Activated T-helper 9 cell treated with anti-CD3 and anti-CD28 coated beads, Interleukin-2, amount 50 U/mL, for 16 hours (primary cell): ENCODE results near the gene TXNDC9.
A peak's percentile ranks its signal among the peaks of the same experiment; 100 is the strongest.
"Not testable (repeated sequence)": the region's sequence is repeated elsewhere in the genome, so short reads cannot be mapped to it uniquely, and the experiment has no call there.

ENCODE experiments used
- DNase-seq: peaks from one replicate; pipeline ENCODE4 v3.0.0-alpha.2; 2020; ENCODE audit warnings: low read depth

Gene TXNDC9

GRCh38 chr2:99335911-99336803 is at the start of gene TXNDC9:
Gene TXNDC9 (minus strand): TSS chr2:99336333. CDS start chr2:99333210, 3,123 bp downstream.
- peak; percentile 97 for DNase-seq

GRCh38 chr2:99382143-99382542 is 46.0 kb upstream of the TXNDC9 start:
- no peak for DNase-seq

GRCh38 chr2:99380376-99381010 is 44.4 kb upstream of the TXNDC9 start:
- DNase-seq, result no peak

- no peak for DNase-seq
Observed at GRCh38 chr2:99377879-99378278, 41.7 kb upstream of the TXNDC9 start.

GRCh38 chr2:99376254-99376864 is 40.2 kb upstream of the TXNDC9 start:
- DNase-seq, result no peak

- no peak for DNase-seq
Observed at GRCh38 chr2:99374747-99375146, 38.6 kb upstream of the TXNDC9 start.

GRCh38 chr2:99373144-99373543 is 37.0 kb upstream of the TXNDC9 start:
- DNase-seq, result no peak

- not testable (repeated sequence) for DNase-seq
Observed at GRCh38 chr2:99368854-99369253, 32.7 kb upstream of the TXNDC9 start.

GRCh38 chr2:99365661-99366060 is 29.5 kb upstream of the TXNDC9 start:
- DNase-seq, result no peak

- no peak for DNase-seq
Observed at GRCh38 chr2:99356853-99357252, 20.7 kb upstream of the TXNDC9 start.

GRCh38 chr2:99354825-99355224 is 18.7 kb upstream of the TXNDC9 start:
- not testable (repeated sequence) for DNase-seq

GRCh38 chr2:99354070-99354469 is 17.9 kb upstream of the TXNDC9 start:
- no peak for DNase-seq

GRCh38 chr2:99350194-99350593 is 14.1 kb upstream of the TXNDC9 start:
- no peak for DNase-seq

- no peak for DNase-seq
Observed at GRCh38 chr2:99348173-99348572, 12.0 kb upstream of the TXNDC9 start.

GRCh38 chr2:99346218-99346617 is 10.1 kb upstream of the TXNDC9 start:
- DNase-seq, result no peak

GRCh38 chr2:99345446-99345845 is 9.3 kb upstream of the TXNDC9 start:
- DNase-seq, result not testable (repeated sequence)

GRCh38 chr2:99342536-99342935 is 6.4 kb upstream of the TXNDC9 start:
- no peak for DNase-seq

- DNase-seq, result no peak
Observed at GRCh38 chr2:99340669-99341236, 4.6 kb upstream of the TXNDC9 start.

GRCh38 chr2:99338029-99338585 is 2.0 kb upstream of the TXNDC9 start:
- no peak for DNase-seq

GRCh38 chr2:99337113-99338028 is 1.2 kb upstream of the TXNDC9 start, which contains the start of gene EIF5B:
Gene EIF5B (plus strand): TSS chr2:99337389. CDS start chr2:99337555, 166 bp downstream.
- peak; percentile 92 for DNase-seq

GRCh38 chr2:99336804-99337112 is 625 bp upstream of the TXNDC9 start:
- no peak for DNase-seq
